ENCODE measurements around the gene RNGTT.
"Not testable (repeated sequence)": the region's sequence is repeated elsewhere in the genome, so short reads cannot be mapped to it uniquely, and the experiment has no call there.

RNGTT gene

GRCh38 chr6:88864359-88865054 lies 98.9 kb downstream of the RNGTT start:
- DNase-seq (ENCODE audit: low read depth) = no peak

- no peak for DNase-seq (ENCODE audit: low read depth)
Measured at GRCh38 chr6:88860310-88860709, 103.1 kb downstream of the RNGTT start.

- DNase-seq (ENCODE audit: low read depth) = no peak
Measured at GRCh38 chr6:88858455-88858854, 105.0 kb downstream of the RNGTT start.

GRCh38 chr6:88856566-88856965 lies 106.9 kb downstream of the RNGTT start:
- DNase-seq (ENCODE audit: low read depth) = no peak

- no peak for DNase-seq (ENCODE audit: low read depth)
Measured at GRCh38 chr6:88855541-88856147, 107.8 kb downstream of the RNGTT start.

GRCh38 chr6:88852775-88853174 lies 110.6 kb downstream of the RNGTT start:
- no peak for DNase-seq (ENCODE audit: low read depth)

- DNase-seq (ENCODE audit: low read depth) = no peak
Measured at GRCh38 chr6:88852000-88852399, 111.4 kb downstream of the RNGTT start.

GRCh38 chr6:88848870-88849269 lies 114.5 kb downstream of the RNGTT start:
- no peak for DNase-seq (ENCODE audit: low read depth)

- DNase-seq (ENCODE audit: low read depth) = no peak
Measured at GRCh38 chr6:88843040-88843439, 120.4 kb downstream of the RNGTT start.

- DNase-seq (ENCODE audit: low read depth) = no peak
Measured at GRCh38 chr6:88842320-88842719, 121.1 kb downstream of the RNGTT start.

- no peak for DNase-seq (ENCODE audit: low read depth)
Measured at GRCh38 chr6:88840796-88841539, 122.5 kb downstream of the RNGTT start.

- no peak for DNase-seq (ENCODE audit: low read depth)
Measured at GRCh38 chr6:88840289-88840688, 123.1 kb downstream of the RNGTT start.

- no peak for DNase-seq (ENCODE audit: low read depth)
Measured at GRCh38 chr6:88839280-88839679, 124.1 kb downstream of the RNGTT start.

- no peak for DNase-seq (ENCODE audit: low read depth)
Measured at GRCh38 chr6:88835210-88835609, 128.2 kb downstream of the RNGTT start.

GRCh38 chr6:88833071-88833470 lies 130.3 kb downstream of the RNGTT start:
- DNase-seq (ENCODE audit: low read depth) = not testable (repeated sequence)

GRCh38 chr6:88827599-88827998 lies 135.8 kb downstream of the RNGTT start:
- DNase-seq (ENCODE audit: low read depth) = not testable (repeated sequence)

- DNase-seq (ENCODE audit: low read depth) = no peak
Measured at GRCh38 chr6:88825856-88826255, 137.6 kb downstream of the RNGTT start.

- DNase-seq (ENCODE audit: low read depth) = no peak
Measured at GRCh38 chr6:88823998-88824397, 139.4 kb downstream of the RNGTT start.

GRCh38 chr6:88815491-88815890 lies 147.9 kb downstream of the RNGTT start:
- no peak for DNase-seq (ENCODE audit: low read depth)

- DNase-seq (ENCODE audit: low read depth) = no peak
Measured at GRCh38 chr6:88814909-88815308, 148.5 kb downstream of the RNGTT start.

GRCh38 chr6:88813045-88813444 lies 150.4 kb downstream of the RNGTT start:
- DNase-seq (ENCODE audit: low read depth) = no peak

- no peak for DNase-seq (ENCODE audit: low read depth)
Measured at GRCh38 chr6:88810701-88811100, 152.7 kb downstream of the RNGTT start.

GRCh38 chr6:88810089-88810488 lies 153.3 kb downstream of the RNGTT start:
- no peak for DNase-seq (ENCODE audit: low read depth)

Data from HS-27A (cell line).